Adrenal gland (tissue), 12 donors: ENCODE measurements around the gene FMO2. TPM values are rescaled to one million over a fixed set of nuclear protein-coding genes. Genes with fewer than 3 reads are reported as not detected.

ENCODE experiments used
- DNase-seq, 7 donors: peaks; one replicate each; pipeline ENCODE4 v3.0.0-alpha.2; 2019 to 2020
- H3K27ac ChIP-seq, 5 donors: fragments of 200-600 bp; sonication (generic) in 4 of 5; 1 replicate in 3 of 5; 2 replicates in 2 of 5; pipeline versions ENCODE4 v1.5.1 to v1.8.0; 2016 to 2020; ENCODE audit warnings: mild to moderate bottlenecking in 1 of 5
- H3K27me3 ChIP-seq: fragments of 200-600 bp; 2 replicates; pipeline ENCODE4 v1.8.0; 2021
- H3K36me3 ChIP-seq, 2 donors: fragments of 200-600 bp; replicated peaks in 1 of 2; 1 replicate in 1 of 2; 2 replicates in 1 of 2; pipeline versions ENCODE4 v1.5.1 to v1.8.0; 2018 to 2022
- H3K4me1 ChIP-seq, 2 donors: fragments of 200-600 bp; replicated peaks in 1 of 2; 1 replicate in 1 of 2; 2 replicates in 1 of 2; pipeline versions ENCODE4 v1.5.1 to v1.8.0; 2018 to 2021
- H3K4me3 ChIP-seq, 4 donors: fragments of 200-600 bp; sonication (generic) in 3 of 4; one replicate each; pipeline ENCODE4 v1.5.1; 2016 to 2018
- H3K9me3 ChIP-seq, 3 donors: fragments of 200-600 bp; sonication (generic) in 1 of 3; replicated peaks in 1 of 3; 1 replicate in 2 of 3; 2 replicates in 1 of 3; pipeline versions ENCODE4 v1.5.1 to v1.8.0; 2016 to 2021
- POLR2A ChIP-seq, 2 donors: fragments of 450-650 bp; IDR thresholded peaks; one replicate each; pipeline ENCODE4 v1.6.1; 2017; ENCODE audit warnings: antibody characterized with exemption in 2 of 2, mild to moderate bottlenecking in 2 of 2, moderate library complexity in 1 of 2
- WGBS, 4 donors: extraction: QIAGEN DNeasy Blood & Tissue Kit in 2 of 4; methylation state at CpG; one replicate each; pipeline versions ENCODE4 v1.1.5 to v1.1.7; 2013 to 2017; 5-methylcytosine and 5-hydroxymethylcytosine counted together
- intact Hi-C, 2 donors: fragments of 100-400 bp; cut with DNase I; formaldehyde crosslinking; loops; one replicate each; pipeline versions ENCODE4 v1.14.1 to v1.15.0; 2022 to 2023
- polyA plus RNA-seq, 3 donors: library from polyadenylated mRNA; stranded (reverse); fragments of 200-250 nt in 2 of 3; fragments of 350-450 nt in 1 of 3; fragmentation: Illumina TruSeq in 1 of 3; extraction: RNeasy Lipid Tissue Mini Kit (QIAGEN cat#74804) in 1 of 3; gene quantifications; one replicate each; pipeline ENCODE4 v1.2.3, GENCODE V29; 2013 to 2014
- total RNA-seq, 9 donors: library from RNA; depleted of rRNA in 4 of 9; stranded (reverse); fragments of >200 nt in 4 of 9; fragments of 120-200 nt in 1 of 9; fragmentation: NEBNext Ultra II Directional in 1 of 9; extraction: Animal tissue kit (Norgen Biotek cat#: 25700) in 1 of 9; gene quantifications; one replicate each; pipeline versions ENCODE4 v1.1.0 to v1.2.4, GENCODE V29; 2013 to 2023
- TF ChIP-seq, protein P1 (sequence below), 6 experiments: fragments of 450-650 bp in 4 of 6; fragments of 200-600 bp in 2 of 6; sonication (generic) in 1 of 6; IDR thresholded peaks; 1 replicate in 5 of 6; 2 replicates in 1 of 6; pipeline versions ENCODE4 v1.5.1 to v1.8.0; 2016 to 2021; ENCODE audit warnings: antibody characterized with exemption in 6 of 6, mild to moderate bottlenecking in 2 of 6, moderate library complexity in 1 of 6
- donor health status: healthy with polysubstance abuse.
- donor health status: Bipolar disorder and iron deficiency.
- donor health status: DM: yes; HTN: yes; CAD: no.
- donor health status: DM: no; HTN: no; CAD: no.
- donor health status: DM: no; HTN: no; CAD: no.
- donor health status: DM: yes; HTN: yes; CAD: no.

FMO2 gene
- total and polyA plus RNA-seq, 12 donors, result 0.72 to 149 (median 47.9) TPM

DNA sequence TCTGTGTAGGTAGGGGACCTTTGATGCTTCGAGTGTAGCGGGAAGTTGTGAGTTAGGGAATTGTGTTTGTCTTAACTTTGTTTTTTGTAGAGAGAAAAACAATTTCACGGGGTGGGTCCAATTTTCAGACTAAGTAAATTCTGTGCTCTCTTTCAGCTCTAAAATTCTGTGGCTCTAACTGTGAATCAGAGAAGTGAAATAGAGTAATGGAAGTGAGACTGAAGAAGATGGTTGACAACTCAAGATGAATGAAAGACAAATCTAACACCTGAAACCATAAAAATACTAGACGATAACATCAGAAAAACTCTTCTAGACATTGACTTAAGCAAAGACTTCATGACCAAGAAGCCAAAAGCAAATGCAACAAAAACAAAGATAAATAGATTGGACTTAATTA lies 58.8 kb downstream of the FMO2 start:
- Histone ChIP-seq H3K27ac (no peak overlapping the region), H3K4me3 (no peak overlapping the region), H3K9me3 (no peaks in the 10 kb centered on the region), H3K36me3 (no peaks in the 10 kb centered on the region), H3K27me3 (no peaks in the 10 kb centered on the region), H3K4me1 (no peaks in the 10 kb centered on the region)
- TF ChIP-seq, protein P1, sequence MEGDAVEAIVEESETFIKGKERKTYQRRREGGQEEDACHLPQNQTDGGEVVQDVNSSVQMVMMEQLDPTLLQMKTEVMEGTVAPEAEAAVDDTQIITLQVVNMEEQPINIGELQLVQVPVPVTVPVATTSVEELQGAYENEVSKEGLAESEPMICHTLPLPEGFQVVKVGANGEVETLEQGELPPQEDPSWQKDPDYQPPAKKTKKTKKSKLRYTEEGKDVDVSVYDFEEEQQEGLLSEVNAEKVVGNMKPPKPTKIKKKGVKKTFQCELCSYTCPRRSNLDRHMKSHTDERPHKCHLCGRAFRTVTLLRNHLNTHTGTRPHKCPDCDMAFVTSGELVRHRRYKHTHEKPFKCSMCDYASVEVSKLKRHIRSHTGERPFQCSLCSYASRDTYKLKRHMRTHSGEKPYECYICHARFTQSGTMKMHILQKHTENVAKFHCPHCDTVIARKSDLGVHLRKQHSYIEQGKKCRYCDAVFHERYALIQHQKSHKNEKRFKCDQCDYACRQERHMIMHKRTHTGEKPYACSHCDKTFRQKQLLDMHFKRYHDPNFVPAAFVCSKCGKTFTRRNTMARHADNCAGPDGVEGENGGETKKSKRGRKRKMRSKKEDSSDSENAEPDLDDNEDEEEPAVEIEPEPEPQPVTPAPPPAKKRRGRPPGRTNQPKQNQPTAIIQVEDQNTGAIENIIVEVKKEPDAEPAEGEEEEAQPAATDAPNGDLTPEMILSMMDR (IDR thresholded peaks at IDR 0.05), result no peak
- TF ChIP-seq POLR2A (IDR thresholded peaks at IDR 0.05), result no peak
- DNase-seq, result no peak
- intact Hi-C loops, result no loop called here
- WGBS, 4 donors, result 71 to 83% (median 76%) methylated on average over 4 of the region's 4 CpGs

DNA sequence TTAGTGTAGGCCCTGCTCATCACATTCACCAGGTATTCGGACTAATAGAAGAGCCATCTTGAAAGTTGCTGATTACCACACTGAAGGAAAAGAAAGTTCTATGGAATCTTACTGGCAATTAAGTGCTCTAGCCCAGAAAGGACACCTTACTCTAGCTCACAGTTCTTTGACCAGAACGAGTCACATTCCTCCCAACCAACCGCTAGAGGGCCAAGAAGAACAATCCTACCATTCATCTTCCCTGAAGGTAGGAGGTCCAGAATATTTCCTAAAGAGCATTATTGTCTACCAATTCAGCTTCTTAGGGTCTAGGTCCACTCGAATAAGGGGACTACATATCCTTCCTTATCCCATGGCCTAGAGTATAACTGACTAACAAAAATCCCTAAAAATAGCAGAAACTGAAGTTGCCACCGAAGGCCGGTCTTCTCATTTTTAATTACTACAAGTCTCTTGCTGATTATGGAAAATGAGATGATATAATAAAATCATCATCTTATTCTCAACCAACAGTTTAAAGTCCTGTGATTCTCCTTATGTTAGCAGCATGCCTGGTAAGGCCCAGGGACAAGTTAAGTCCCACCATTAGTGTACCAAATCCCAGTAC lies 60.5 kb downstream of the FMO2 start:
- Histone ChIP-seq H3K4me1 (no peaks in the 10 kb centered on the region), H3K4me3 (no peak overlapping the region), H3K9me3 (no peaks in the 10 kb centered on the region), H3K27ac (no peak overlapping the region), H3K27me3 (no peaks in the 10 kb centered on the region), H3K36me3 (no peaks in the 10 kb centered on the region)
- 37 to 42% (median 39%) methylated on average over 6 of the region's 6 CpGs for whole genome bisulfite sequencing, 4 donors
- DNase-seq, result peak; percentile 38 to 60 (median 52)
- no peak for TF ChIP-seq POLR2A (IDR thresholded peaks at IDR 0.05)
- TF ChIP-seq, protein P1 (IDR thresholded peaks at IDR 0.05), result peak; percentile 50 to 73 (median 69)
- intact Hi-C loops, result loop anchor here (5.0 kb wide), 1 partner anchor 67 kb away; the partner anchor contains the start of gene FMO4 (in 2 of the 2)

DNA sequence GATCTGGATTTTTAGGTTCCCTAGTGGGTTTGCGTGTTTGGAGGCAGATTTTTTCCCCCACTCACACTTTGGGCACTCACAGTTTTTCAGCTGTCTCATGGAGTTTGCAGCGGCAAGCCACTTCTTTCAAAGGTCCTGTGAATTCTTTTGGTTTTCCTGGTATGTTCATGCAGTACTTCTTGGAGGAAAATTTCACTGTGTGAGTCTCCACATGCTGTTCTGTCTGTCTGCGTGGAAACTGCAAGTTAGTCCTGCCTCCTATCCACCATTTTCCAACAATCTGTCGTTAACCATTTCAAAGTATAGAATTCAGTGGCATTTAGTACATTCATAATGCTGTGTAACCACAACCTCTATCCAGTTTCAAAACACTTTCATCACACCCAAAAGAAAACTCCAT lies 62.4 kb downstream of the FMO2 start:
- no peak overlapping the region for H3K4me3 ChIP-seq
- peaks cover 5% of the 10 kb centered on the region for H3K27me3 ChIP-seq
- TF ChIP-seq, protein P1 (IDR thresholded peaks at IDR 0.05), result no peak
- TF ChIP-seq POLR2A (IDR thresholded peaks at IDR 0.05), result no peak
- no peak for DNase-seq
- WGBS, 4 donors, result 79 to 89% (median 85%) methylated on average over 4 of the region's 4 CpGs
- intact Hi-C loops, result loop anchor here (5.0 kb wide), 1 partner anchor 65 kb away; the partner anchor contains the start of gene FMO4 (in 2 of the 2)
- no peaks in the 10 kb centered on the region for H3K36me3 ChIP-seq
- no peak overlapping the region for H3K27ac ChIP-seq
- H3K9me3 ChIP-seq, result no peaks in the 10 kb centered on the region
- no peaks in the 10 kb centered on the region for H3K4me1 ChIP-seq

DNA sequence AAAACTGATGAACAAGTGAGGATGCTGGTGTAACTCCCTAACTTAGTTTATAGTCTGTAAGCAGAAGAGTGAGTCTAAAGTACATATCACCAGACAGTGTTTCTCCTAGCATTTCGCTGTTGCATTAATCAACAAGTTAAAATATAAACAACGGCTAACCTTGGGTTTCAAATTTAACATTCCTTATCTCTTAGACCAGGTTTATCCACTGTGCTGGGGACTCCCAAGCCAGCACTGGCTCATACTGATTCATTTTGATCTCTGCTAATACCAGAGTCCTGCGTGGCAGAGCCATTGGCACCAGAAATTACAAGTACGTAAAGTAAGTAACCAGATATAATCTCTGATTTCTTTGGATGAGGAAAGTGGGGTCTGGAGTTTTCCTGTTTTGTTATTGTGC lies 63.2 kb downstream of the FMO2 start, which contains the start of gene FMO1:
FMO1 (plus strand) TSS at position 193 of the 400 bp plus-strand sequence. CDS start 9,594 bp downstream, outside the sequence.
- 53 to 65% (median 55%) methylated on average over 4 of the region's 4 CpGs for WGBS, 4 donors
- Histone ChIP-seq H3K36me3 (no peaks in the 10 kb centered on the region), H3K9me3 (no peaks in the 10 kb centered on the region), H3K27ac (no peak within 1 kb of the TSS), H3K4me3 (no peak within 1 kb of the TSS), H3K4me1 (no peaks in the 10 kb centered on the region), H3K27me3 (peaks cover 5% of the 10 kb centered on the region)
- DNase-seq, result no peak
- no peak for TF ChIP-seq POLR2A (IDR thresholded peaks at IDR 0.05)
- TF ChIP-seq, protein P1 (IDR thresholded peaks at IDR 0.05), result no peak
- intact Hi-C loops, result loop anchor here (5.0 kb wide), 1 partner anchor 64 kb away; the partner anchor contains the start of gene FMO4 (in 2 of the 2)
